GM10847 (cell line): ENCODE data around the gene REXO4.

Source experiments
- POLR2A ChIP-seq: IDR thresholded peaks from 2 replicates; pipeline ENCODE4 v1.6.1; 2011; ENCODE audit not compliant: insufficient read length; ENCODE audit errors: extremely low read depth

REXO4 gene

DNA sequence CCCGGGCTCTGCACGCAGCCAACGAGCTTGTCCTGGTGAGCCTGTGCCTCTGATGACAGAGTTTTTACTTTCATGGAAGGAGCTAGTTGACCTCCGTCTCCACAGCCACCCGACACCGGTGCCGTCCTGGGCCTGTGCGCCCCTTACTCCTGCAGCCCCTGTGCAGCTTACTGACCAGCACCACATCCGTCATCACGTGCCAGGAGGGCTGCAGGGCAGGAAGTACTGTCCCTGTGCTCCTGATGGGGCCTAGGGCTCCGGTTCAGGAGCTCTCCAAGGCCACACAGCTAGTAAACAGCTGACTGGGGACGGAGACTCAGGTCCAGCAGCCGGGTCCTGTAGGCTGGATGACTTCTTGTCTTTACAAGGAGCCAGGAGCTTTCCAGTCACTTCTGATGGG, 31.5 kb downstream of the REXO4 start:
- no peak for TF ChIP-seq POLR2A

DNA sequence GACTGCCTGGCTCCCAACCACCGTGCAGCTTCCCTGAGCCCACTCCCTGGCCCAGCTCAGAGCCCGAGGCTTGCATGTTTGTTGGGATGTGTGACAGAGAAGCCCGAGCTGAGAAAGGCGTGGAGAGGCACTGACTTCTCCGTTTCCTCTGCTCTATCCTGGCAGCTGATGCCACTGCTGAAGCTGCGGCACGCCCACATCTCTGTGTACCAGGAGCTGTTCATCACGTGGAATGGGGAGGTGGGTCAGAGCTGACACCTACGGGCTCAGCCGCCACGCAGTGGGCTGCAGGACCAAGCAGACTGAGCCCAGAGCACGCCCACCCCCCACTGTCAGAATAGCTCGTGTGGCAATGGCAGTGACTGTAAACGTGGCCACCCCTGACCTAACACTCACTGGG, 32.4 kb downstream of the REXO4 start:
- no peak for TF ChIP-seq POLR2A

DNA sequence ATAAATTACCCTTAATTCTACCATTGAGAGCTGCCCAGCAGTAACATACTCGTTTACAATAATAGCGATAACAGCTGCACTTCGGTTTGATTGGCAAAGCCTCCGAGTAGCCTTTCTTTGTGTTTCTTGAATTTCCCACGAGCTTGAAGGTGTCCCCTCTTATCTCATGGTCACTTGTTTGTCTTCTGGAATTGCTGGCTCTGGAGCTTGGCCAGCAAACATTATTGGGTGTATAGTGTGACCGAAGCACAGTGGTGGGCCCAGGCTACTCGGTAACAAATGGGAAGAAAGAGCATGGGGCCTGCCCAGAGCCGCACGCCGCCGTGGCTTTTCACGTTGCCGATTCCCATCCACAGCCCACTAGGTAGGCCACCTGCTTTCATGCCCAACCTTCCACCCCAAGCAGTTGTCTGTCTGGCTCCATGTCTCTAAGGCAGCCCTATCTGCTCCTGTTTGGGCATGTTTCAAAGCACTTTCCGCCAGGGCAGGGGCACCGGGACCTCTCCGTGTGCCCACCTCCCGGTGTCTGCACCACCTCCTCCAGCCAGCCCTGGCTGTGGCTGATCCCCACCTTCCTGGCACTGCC, 33.0 kb downstream of the REXO4 start:
- no peak for TF ChIP-seq POLR2A

- TF ChIP-seq POLR2A = no peak
Measured at GRCh38 chr9:133383438-133383837, 34.4 kb downstream of the REXO4 start.

GRCh38 chr9:133382507-133383141, 35.2 kb downstream of the REXO4 start:
- TF ChIP-seq POLR2A = no peak

GRCh38 chr9:133380734-133381133, 37.1 kb downstream of the REXO4 start:
- TF ChIP-seq POLR2A = no peak

DNA sequence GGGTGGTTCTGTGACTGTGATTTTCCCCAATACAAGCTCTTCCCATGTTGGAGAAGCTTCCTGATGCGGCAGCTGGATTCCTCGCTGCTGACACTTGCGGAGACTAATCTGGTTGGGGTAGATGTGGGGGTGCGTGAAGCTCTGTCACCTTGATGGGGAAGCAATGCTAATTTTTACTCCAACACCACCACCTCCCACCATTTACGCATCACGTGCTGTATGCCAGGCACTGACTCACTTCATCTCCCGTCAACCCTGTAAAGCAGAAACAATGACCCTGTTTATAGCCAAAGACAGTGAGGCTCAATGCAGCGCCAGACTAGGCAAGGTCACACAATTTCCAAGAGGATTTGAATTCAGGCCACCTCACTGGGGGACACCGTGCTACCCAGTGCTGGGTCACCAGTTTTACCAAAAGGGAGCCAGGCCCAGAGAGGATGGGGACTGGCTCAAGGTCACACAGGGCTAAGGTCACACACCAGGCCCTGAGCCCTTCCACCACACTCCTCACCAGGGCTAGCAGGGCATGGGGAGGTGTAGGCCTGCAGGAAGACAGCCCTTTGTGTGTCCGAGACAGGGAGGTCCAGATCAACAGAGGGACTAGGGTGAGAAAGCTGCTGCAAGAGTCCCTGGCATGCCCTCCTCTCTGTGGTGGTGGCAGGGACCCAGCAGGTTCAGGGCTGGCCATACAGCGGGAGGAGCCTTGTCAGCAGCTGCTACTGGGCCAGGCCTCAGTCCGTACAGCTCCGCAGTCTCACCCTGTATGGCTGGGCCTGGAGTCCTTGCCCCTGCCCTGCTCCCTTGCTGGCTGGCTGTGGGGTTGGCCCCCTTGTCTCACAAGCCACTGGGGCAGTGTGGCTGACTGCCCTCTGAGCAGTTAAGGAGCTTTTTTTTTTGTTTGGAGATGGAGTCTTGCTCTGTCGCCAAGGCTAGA, 38.4 kb downstream of the REXO4 start:
- TF ChIP-seq POLR2A = no peak

DNA sequence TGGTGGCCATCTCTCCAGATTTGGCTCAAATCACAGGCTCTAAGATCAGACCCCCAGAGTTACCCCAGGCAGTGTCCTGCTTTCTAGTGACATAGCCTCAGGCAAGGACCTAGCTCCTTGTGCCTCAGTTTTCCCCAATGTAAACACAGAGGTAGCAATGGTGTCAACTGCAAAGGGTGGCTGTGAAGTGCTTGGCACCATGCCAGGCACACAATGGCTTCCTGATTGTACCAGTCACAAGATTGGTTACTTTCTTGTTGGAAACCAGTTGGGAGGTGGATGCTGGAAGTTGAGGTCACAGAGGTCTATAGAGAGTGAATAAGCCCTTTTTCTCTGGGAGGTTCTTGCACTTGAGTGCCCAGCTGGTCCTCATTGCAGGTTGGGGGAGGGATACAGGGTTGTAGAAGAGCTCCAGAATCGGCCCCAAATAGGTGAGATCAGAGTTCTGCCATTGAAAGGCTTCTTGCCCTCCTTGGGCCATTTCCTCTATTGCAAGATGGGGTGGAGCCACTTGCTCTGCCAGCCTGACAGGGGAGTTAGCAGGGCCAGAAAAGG, 39.3 kb downstream of the REXO4 start:
- TF ChIP-seq POLR2A = no peak

- no peak for TF ChIP-seq POLR2A
Measured at GRCh38 chr9:133377721-133378216, 40.0 kb downstream of the REXO4 start.

DNA sequence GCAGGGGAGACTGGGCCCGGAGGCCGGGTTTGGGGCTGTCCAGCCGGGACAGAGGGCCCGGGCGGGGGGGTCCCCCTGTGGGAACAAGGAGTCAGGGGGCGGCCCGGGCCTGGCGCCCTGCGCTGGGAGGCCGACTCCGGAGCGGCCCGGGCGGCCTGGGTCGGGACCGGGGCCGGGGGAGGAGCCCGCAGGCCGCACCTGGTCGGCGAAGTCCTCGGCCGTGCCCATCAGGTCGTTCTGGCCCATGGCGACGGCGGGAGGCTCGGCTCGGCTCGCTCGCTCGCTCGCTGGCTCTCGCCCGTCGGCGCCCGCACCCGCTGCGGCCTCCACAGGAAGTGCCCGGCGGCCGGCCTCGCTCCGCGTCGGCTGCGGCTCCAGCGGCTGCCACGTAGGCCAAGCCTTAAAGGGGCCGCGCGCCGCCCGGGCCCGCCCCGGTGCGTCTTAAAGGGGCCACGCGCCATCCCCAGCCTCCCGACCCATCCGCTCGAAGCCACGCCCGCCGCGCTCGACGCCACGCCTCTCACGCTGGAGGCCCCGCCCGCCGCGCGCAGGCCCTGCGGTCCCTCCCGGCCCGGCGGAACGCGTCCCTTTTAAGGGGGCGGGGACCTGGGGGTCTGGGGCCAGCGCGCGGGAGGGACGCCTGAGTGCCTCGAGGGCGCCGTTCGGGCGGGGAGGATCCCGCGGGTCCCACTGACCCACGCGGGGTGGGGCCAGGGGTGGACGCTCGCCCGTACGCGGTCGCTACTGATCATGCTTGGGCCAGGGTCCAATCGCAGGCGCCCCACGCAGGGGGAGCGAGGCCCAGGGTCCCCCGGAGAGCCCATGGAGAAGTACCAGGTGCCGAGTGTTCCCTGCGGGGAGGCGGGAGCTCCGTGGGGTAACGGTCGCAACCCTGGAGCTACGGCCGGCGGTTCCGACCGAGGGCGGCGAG, 41.8 kb downstream of the REXO4 start, which contains the start of the genes STKLD1 and SURF4:
Gene STKLD1, plus strand, starts transcription at position 643 of the 931 bp plus-strand sequence. Its CDS starts 108 bp downstream, at position 751.
Gene SURF4, minus strand, starts transcription at position 337 of the 931 bp plus-strand sequence. Its CDS starts 91 bp downstream, at position 246.
- peak; percentile 87 for TF ChIP-seq POLR2A

- TF ChIP-seq POLR2A = no peak
Measured at GRCh38 chr9:133375116-133375723, 42.6 kb downstream of the REXO4 start.

- TF ChIP-seq POLR2A = no peak
Measured at GRCh38 chr9:133374612-133375115, 43.1 kb downstream of the REXO4 start.

GRCh38 chr9:133372144-133372543, 45.7 kb downstream of the REXO4 start:
- TF ChIP-seq POLR2A = no peak

DNA sequence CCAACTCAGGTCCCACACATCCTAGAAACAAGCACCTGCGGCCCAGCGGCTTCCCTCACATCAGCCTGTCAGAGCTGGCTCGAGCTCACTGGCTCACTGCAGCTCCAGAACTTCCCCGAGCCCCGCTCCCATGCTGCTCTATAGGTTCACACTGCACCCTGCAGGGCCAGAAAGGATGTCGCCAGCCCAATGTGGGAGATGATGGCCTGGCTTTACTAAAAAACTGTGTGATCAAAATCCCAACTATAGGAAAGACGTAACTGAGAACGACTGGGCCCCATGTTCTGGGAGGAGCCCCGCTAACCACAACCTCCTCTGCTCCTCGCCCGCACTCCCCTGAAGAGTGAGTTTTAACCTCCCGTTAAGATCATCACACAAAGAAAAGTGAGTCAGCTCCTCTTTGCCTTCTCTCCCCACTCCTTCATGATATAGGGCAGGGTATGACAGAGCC, 46.5 kb downstream of the REXO4 start:
- no peak for TF ChIP-seq POLR2A

DNA sequence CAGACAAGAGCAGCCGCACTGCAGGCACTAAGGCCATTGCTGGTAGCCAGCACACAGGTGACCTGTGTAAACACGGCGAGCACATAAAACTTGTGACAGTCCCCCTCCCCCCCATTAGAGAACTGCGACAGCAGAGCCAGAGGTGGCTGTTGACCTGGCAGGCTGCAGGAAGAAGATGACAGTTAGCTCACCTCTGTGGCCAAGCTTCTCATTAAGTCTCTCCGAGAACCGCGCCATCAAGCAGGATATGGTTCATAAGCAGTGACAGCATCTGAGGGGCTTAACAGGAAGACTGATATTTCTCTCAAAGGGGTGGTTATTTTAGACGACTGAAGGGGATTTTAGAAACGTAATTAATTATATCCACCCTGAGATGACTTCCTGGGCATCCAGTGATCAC, 47.1 kb downstream of the REXO4 start:
- TF ChIP-seq POLR2A = no peak
